SU-DHL-6 (cell line): ENCODE data around the gene HIBADH.

Source experiments
- CTCF ChIP-seq: fragments of 200-600 bp; sonication (generic); IDR thresholded peaks from one replicate; pipeline ENCODE4 v1.5.1; 2017; ENCODE audit warnings: antibody characterized with exemption, mild to moderate bottlenecking, low read length, moderate library complexity; ENCODE audit not compliant: insufficient read depth, poor library complexity, severe bottlenecking
- EZH2phosphoT487 ChIP-seq: fragments of 200-600 bp; sonication (generic), shearing (Covaris generic); conservative IDR thresholded peaks from 2 replicates; pipeline ENCODE4 v1.6.1; 2018; ENCODE audit warnings: mild to moderate bottlenecking, antibody characterized with exemption, low read length, moderate library complexity, mixed read lengths

GRCh38 chr7:27546610-27547009 lies 116.1 kb downstream of the HIBADH start:
- no peak for TF ChIP-seq CTCF
- no peak for TF ChIP-seq EZH2phosphoT487
